GM21360 (cell line): Measurements from ENCODE around the gene NQO2.

ENCODE experiments used
- ATAC-seq: cut with Tn5 transposase; IDR thresholded peaks from one replicate; pipeline ENCODE4 v1.9.1; 2021; ENCODE audit warnings: mild to moderate bottlenecking, moderate library complexity; ENCODE audit not compliant: unreplicated experiment

The NQO2 gene

DNA sequence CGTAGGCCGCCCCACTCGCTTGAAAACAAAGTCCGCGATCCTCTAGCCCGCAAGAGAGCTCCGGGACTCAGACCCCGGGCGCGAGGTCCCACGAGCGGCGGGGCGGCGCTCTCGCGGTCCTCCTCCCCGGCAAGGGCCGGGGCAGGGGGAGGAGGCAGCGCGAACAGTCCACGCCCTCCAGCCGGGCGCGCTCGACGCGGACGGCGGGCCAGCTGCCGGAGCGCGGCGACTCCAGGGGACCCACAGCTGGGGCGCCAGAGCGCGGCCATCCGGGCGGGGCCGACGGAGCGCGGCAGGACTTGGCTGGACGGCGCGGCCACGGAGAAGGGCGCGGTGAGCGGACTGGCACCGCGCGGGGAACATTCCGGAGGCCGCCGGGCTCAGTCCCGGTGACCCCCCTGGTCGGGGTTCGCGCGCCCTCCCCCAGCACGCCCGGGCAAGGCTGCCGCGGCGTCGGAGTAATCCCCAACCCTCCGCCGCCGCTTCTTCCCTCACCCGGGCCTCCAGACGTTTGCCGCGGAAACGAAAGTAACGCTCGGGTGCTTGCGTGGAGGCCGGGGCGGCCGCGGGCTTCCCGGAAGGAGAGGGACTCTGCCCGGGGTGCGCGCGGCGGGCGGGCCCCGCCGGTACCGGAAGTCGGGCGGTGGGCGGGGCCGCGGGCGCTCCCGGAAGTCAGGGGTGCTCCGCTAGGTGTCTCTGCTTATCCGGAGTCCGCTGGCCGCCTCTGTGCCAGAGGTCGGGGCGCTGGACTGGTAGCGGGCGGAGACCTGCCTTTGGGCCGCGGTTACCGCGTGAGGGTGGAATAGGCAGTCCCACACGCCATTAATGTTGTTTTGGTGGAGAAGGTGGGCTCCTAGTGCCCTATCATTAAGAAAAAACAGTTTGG, 68.9 kb downstream of the NQO2 start, which contains the start of gene RIPK1:
Gene RIPK1 (plus strand): TSS at position 166 of the 886 bp plus-strand sequence. CDS start 8,330 bp downstream, outside the sequence.
- ATAC-seq, result peak; percentile 83
